WERI-Rb-1 (cell line): ENCODE measurements around the gene ST3GAL2.

Experiments used
- DNase-seq: peaks from one replicate; pipeline ENCODE4 v3.0.0-alpha.2; 2020
- H3K27ac ChIP-seq: fragments of 250-450 bp; sonication (Bioruptor Pico); 2 replicates; pipeline ENCODE4 v1.5.1; 2020; ENCODE audit warnings: mild to moderate bottlenecking, moderate library complexity
- H3K27me3 ChIP-seq: fragments of 250-450 bp; sonication (Bioruptor Pico); 2 replicates; pipeline ENCODE4 v1.5.1; 2021; ENCODE audit warnings: mild to moderate bottlenecking, low read depth, moderate library complexity; ENCODE audit not compliant: insufficient read depth, severe bottlenecking
- H3K36me3 ChIP-seq: fragments of 250-450 bp; sonication (Bioruptor Pico); 2 replicates; pipeline ENCODE4 v1.5.1; 2020; ENCODE audit warnings: mild to moderate bottlenecking, moderate library complexity
- H3K4me3 ChIP-seq: 2 replicates; pipeline ENCODE4 v1.5.1; 2011; ENCODE audit warnings: low read depth, mild to moderate bottlenecking, control low read depth, low read length
- H3K9me3 ChIP-seq: fragments of 250-450 bp; sonication (Bioruptor Pico); 2 replicates; pipeline ENCODE4 v1.5.1; 2021; ENCODE audit warnings: mild to moderate bottlenecking, moderate library complexity; ENCODE audit not compliant: severe bottlenecking
- CTCF ChIP-seq: IDR thresholded peaks from 2 replicates; pipeline ENCODE4 v1.5.1; 2011; ENCODE audit warnings: low read depth, mild to moderate bottlenecking, control low read depth, inconsistent platforms, low read length

ST3GAL2 gene

GRCh38 chr16:70480127-70481105, 41.5 kb upstream of the ST3GAL2 start:
- Histone ChIP-seq H3K27me3 (no peaks in the 10 kb centered on the region), H3K36me3 (peaks cover 65% of the 10 kb centered on the region), H3K4me3 (no peak overlapping the region), H3K27ac (no peak overlapping the region), H3K9me3 (no peaks in the 10 kb centered on the region)
- no peak for DNase-seq
- no peak for TF ChIP-seq CTCF

- DNase-seq, result no peak
- no peaks in the 10 kb centered on the region for H3K27me3 ChIP-seq
- H3K36me3 ChIP-seq, result peaks cover 57% of the 10 kb centered on the region
- TF ChIP-seq CTCF, result no peak
- no peak overlapping the region for H3K27ac ChIP-seq
- no peak overlapping the region for H3K4me3 ChIP-seq
- H3K9me3 ChIP-seq, result no peaks in the 10 kb centered on the region
These were observed 40.0 kb upstream of the ST3GAL2 start for GRCh38 chr16:70478912-70479341.

- peaks cover 52% of the 10 kb centered on the region for H3K36me3 ChIP-seq
- TF ChIP-seq CTCF, result no peak
- DNase-seq, result no peak
- H3K27ac ChIP-seq, result no peak overlapping the region
- H3K4me3 ChIP-seq, result no peak overlapping the region
- no peaks in the 10 kb centered on the region for H3K27me3 ChIP-seq
- no peaks in the 10 kb centered on the region for H3K9me3 ChIP-seq
These were observed 39.3 kb upstream of the ST3GAL2 start for GRCh38 chr16:70478169-70478568.

GRCh38 chr16:70476272-70477020, 37.5 kb upstream of the ST3GAL2 start:
- DNase-seq, result peak; percentile 33
- H3K36me3 ChIP-seq, result peaks cover 41% of the 10 kb centered on the region
- no peaks in the 10 kb centered on the region for H3K9me3 ChIP-seq
- H3K27ac ChIP-seq, result peak overlapping the region; percentile 80
- no peaks in the 10 kb centered on the region for H3K27me3 ChIP-seq
- no peak overlapping the region for H3K4me3 ChIP-seq
- TF ChIP-seq CTCF, result no peak

- Histone ChIP-seq H3K4me3 (no peak overlapping the region), H3K9me3 (no peaks in the 10 kb centered on the region), H3K27me3 (no peaks in the 10 kb centered on the region), H3K27ac (no peak overlapping the region; the same call in 1 of the 2 replicates), H3K36me3 (peaks cover 29% of the 10 kb centered on the region)
- TF ChIP-seq CTCF, result no peak
- no peak for DNase-seq
These were observed 36.4 kb upstream of the ST3GAL2 start for GRCh38 chr16:70475054-70475871.
